Dermis blood vessel endothelial cell (primary cell): Measurements from ENCODE around the gene THRA. TPM values are rescaled to one million over a fixed set of nuclear protein-coding genes. Genes with fewer than 3 reads are reported as not detected.

Experiments used
- DNase-seq: peaks from one replicate; pipeline ENCODE4 v3.0.0; 2010
- total RNA-seq: library from RNA; depleted of rRNA; stranded (reverse); fragments of >200 nt; gene quantifications from 2 replicates; pipeline ENCODE4 v1.2.3, GENCODE V29; 2014

The THRA gene
- total RNA-seq, 1 donor from 2014 or later = 32.5 TPM

GRCh38 chr17:40026816-40027613 lies 35.8 kb upstream of the THRA start:
- peak; percentile 94 for DNase-seq

GRCh38 chr17:40027614-40028012 lies 35.2 kb upstream of the THRA start:
- DNase-seq = no peak

- DNase-seq = no peak
Observed at GRCh38 chr17:40028595-40028994, 34.2 kb upstream of the THRA start.

GRCh38 chr17:40031706-40032105 lies 31.1 kb upstream of the THRA start:
- no peak for DNase-seq

GRCh38 chr17:40032322-40033320 lies 30.1 kb upstream of the THRA start:
- DNase-seq = no peak

- DNase-seq = no peak
Observed at GRCh38 chr17:40033339-40033738, 29.4 kb upstream of the THRA start.

GRCh38 chr17:40034426-40035161 lies 28.2 kb upstream of the THRA start:
- no peak for DNase-seq

GRCh38 chr17:40035162-40035559 lies 27.6 kb upstream of the THRA start:
- peak; percentile 76 for DNase-seq

GRCh38 chr17:40038882-40039513 lies 23.8 kb upstream of the THRA start:
- DNase-seq = peak; percentile 91

- DNase-seq = no peak
Observed at GRCh38 chr17:40041196-40041595, 21.6 kb upstream of the THRA start.

- no peak for DNase-seq
Observed at GRCh38 chr17:40056379-40057015, 6.3 kb upstream of the THRA start.

- peak; percentile 26 for DNase-seq
Observed at GRCh38 chr17:40058186-40058784, 4.5 kb upstream of the THRA start.

GRCh38 chr17:40058865-40059264 lies 3.9 kb upstream of the THRA start:
- no peak for DNase-seq

GRCh38 chr17:40059729-40060475 lies 2.9 kb upstream of the THRA start:
- DNase-seq = no peak

- DNase-seq = no peak
Observed at GRCh38 chr17:40060887-40061608, 1.7 kb upstream of the THRA start.

GRCh38 chr17:40061609-40062038 lies 1.1 kb upstream of the THRA start:
- no peak for DNase-seq

GRCh38 chr17:40063187-40063771 lies 514 bp downstream of the THRA start:
- peak; percentile 49 for DNase-seq

- no peak for DNase-seq
Observed at GRCh38 chr17:40063901-40064531, 1.3 kb downstream of the THRA start.
